Activated T-cell treated with anti-CD3 and anti-CD28 coated beads, Interleukin-2, amount 50 U/mL, for 4 hours (primary cell): ENCODE measurements around the gene LTC4S. TPM values are rescaled to one million over a fixed set of nuclear protein-coding genes. Genes with fewer than 3 reads are reported as not detected.
"Not testable (repeated sequence)": the region's sequence is repeated elsewhere in the genome, so short reads cannot be mapped to it uniquely, and the experiment has no call there.

Experiments
- ATAC-seq, 2 donors: fragments of 200-7000 bp; cut with Tn5 transposase; one replicate each; pipeline ENCODE4 v1.10.0; 2021
- DNase-seq: peaks from one replicate; pipeline ENCODE4 v3.0.0-alpha.2; 2020
- H3K27me3 Mint-ChIP-seq: one replicate; pipeline ENCODE4 v1.8.0; 2021; ENCODE audit warnings: low read depth, mixed read lengths
- H3K36me3 Mint-ChIP-seq: one replicate; pipeline ENCODE4 v1.8.0; 2022; ENCODE audit warnings: mixed read lengths; ENCODE audit not compliant: insufficient read depth
- H3K4me1 Mint-ChIP-seq: one replicate; pipeline ENCODE4 v1.8.0; 2021; ENCODE audit warnings: low read depth, mixed read lengths
- H3K4me3 Mint-ChIP-seq: one replicate; pipeline ENCODE4 v1.8.0; 2021; ENCODE audit warnings: mild to moderate bottlenecking, moderate library complexity, mixed read lengths
- H3K9me3 Mint-ChIP-seq: one replicate; pipeline ENCODE4 v1.8.0; 2021; ENCODE audit warnings: mixed read lengths
- total RNA-seq, 3 donors: library from RNA; stranded (reverse); gene quantifications; one replicate each; pipeline ENCODE4 v1.2.1, GENCODE V29; 2021

LTC4S gene
- total RNA-seq, 3 donors from 2014 or later, result 0.37 to 2.3 (median 0.61) TPM

DNA sequence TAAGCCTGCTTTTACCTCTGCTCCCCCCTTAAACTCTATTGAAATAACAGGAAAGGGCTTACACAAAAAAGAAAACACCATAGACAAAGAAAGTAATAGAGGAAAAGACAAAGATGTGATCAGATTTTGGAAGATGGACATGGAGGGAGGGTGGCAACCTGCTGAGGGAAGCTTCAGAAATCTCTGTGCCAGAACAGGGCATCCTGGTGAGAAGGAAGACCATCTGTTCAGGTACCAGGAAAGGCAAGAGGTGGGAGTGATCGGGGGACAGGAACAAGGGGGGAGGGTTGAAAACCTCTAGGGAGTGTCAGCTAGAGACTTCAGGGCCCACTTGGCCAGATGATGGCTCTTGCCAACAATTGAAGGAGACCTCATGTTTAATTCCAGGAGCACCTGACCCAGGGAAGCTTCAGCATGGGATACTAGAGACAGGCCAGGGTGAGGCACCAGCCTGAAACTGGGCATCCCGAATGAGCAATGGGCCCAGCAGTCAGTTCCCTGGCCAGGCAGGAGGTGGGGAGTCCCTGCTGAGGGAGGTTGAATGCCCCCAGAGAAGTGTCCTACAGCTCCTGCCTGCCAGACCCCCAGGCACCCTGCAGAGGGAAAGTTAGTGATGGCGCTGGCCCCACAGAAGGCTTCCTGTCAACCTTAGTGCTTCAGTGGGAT, 35.1 kb downstream of the LTC4S start:
- H3K36me3 Mint-ChIP-seq, result peaks cover 61% of the 10 kb centered on the region
- no peak for DNase-seq
- H3K4me1 Mint-ChIP-seq, result peaks cover 20% of the 10 kb centered on the region
- ATAC-seq, result no peak
- no peak overlapping the region for H3K4me3 Mint-ChIP-seq
- H3K9me3 Mint-ChIP-seq, result no peaks in the 10 kb centered on the region
- no peaks in the 10 kb centered on the region for H3K27me3 Mint-ChIP-seq

DNA sequence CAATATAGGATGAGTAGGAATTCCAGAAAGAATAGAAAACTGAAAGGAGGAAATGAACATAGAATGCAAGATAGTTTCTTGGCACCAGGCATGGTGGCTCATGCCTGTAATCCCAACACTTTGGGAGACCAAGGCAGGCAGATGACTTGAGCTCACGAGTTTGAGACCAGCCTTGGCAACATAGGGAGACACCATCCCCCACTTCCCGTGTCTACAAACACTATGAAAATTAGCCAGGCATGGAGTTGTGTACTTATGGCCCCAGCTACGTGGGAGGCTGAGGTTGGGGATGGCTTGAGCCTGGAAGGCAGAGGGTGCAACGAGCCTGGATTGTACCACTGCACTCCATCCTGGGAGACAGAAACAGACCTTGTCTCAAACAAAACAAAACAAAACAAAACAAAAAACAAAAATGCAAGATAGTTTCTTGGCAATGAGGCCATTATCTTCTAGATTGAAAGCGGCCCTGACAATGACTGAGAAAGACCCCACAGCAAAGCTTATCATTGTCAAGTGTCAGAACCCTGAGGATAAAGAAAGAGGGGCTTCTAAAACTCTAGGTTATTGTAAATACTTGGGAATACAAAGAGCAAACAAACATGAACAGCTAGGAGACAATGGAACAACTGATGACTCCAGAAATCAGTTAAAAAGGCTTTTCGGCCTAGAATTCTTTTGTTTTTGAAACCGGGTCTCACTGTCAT, 36.1 kb downstream of the LTC4S start:
- DNase-seq (no peak), ATAC-seq (no peak)
- no peak overlapping the region for H3K4me3 Mint-ChIP-seq
- H3K9me3 Mint-ChIP-seq, result no peaks in the 10 kb centered on the region
- peaks cover 13% of the 10 kb centered on the region for H3K4me1 Mint-ChIP-seq
- peaks cover 54% of the 10 kb centered on the region for H3K36me3 Mint-ChIP-seq
- H3K27me3 Mint-ChIP-seq, result no peaks in the 10 kb centered on the region

DNA sequence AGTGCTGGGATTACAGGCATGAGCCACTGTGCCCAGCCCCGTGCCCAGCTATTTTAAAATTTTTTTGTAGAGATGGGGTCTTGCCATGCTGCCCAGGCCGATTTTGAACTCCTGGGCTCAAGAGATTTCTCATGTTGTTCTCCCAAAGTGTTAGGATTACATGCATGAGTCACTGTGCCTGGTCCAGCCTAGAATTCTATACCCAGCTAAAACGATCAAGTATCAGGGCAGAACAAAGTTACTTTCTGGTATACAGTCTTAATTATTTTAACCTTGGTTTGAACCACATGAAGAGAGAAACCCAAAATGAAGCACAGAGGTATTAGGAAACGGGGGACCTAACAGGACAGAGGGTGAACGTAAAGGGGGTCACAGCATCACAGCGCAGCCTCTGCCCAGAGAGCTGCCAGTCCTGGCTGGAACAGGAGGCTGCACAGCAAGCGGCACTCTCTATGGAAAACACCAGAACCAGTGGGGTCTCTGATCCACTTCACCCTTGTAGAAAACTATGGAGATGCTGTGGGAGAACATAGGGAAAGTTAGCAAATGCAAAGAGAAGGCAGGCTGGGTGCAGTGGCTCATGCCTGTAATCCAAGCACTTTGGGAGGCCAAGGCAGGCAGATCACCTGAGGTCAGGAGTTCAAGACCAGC, 37.2 kb downstream of the LTC4S start:
- ATAC-seq (no peak), DNase-seq (no peak)
- Mint-ChIP-seq H3K9me3 (no peaks in the 10 kb centered on the region), H3K27me3 (no peaks in the 10 kb centered on the region), H3K4me3 (no peak overlapping the region), H3K4me1 (peaks cover 19% of the 10 kb centered on the region), H3K36me3 (peaks cover 52% of the 10 kb centered on the region)

DNA sequence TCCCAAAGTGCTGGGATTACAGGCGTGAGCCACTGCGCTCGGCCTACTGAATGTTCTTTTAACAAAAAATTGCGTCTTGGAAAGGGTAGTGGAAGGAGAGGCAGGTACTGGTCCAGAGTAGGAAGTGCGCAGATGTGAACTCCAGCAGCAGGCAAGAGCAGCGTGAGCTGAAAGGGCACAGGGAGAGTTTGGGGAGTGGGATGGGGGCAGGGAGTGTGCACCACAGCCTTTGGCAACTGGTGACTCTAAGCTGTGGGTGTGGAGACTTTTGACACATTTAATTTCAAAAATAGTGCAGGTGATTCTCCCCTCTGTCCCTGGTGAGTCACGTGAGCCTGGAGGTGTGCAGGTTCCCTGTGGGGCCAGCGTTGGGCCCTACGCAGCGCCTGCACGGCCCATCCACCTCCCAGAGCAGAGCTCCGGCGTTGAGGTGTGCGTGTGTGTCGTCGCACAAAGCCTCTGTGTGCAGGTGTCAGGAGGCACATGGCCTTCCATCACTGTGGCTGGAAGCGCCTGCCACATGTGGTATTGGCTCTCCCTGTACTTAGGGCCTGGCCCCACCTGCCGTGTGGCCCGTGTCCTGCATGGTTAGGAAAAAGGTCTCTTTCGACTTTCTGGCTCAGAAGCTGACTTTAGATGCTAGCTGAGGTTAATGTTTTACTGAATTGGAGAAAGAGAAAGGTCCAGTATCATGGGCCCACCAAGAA, 38.4 kb downstream of the LTC4S start:
- H3K27me3 Mint-ChIP-seq, result no peaks in the 10 kb centered on the region
- H3K36me3 Mint-ChIP-seq, result peaks cover 58% of the 10 kb centered on the region
- ATAC-seq (no peak), DNase-seq (no peak)
- no peaks in the 10 kb centered on the region for H3K9me3 Mint-ChIP-seq
- no peak overlapping the region for H3K4me3 Mint-ChIP-seq
- peaks cover 28% of the 10 kb centered on the region for H3K4me1 Mint-ChIP-seq

DNA sequence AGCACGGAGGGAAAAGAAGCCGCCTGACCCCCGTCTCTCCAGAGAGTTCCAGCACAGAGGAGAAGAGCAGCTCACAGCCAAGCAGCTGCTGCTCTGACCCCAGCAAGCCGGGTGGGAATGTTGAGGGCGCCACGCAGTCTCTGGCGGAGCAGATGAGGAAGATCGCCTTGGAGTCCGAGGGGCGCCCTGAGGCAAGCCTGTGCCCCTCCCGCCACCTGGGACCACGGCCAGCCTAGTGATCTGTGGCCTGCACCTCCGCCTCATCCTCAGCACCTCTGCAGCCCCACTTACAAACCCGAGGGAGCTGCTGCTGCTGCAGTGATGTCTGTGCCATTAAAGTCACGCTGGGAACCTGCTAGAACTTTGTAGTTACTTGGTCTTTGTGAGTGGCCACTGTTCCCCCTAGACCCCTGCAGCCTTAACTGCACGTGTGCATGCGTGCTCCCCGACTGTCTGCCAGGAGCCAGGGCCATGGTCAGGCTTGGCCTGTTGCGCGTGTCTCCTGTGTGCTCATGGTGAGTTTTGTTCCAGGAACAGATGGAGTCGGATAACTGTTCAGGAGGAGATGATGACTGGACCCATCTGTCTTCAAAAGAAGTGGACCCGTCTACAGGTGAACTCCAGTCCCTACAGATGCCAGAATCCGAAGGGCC, 39.4 kb downstream of the LTC4S start:
- no peaks in the 10 kb centered on the region for H3K27me3 Mint-ChIP-seq
- no peak overlapping the region for H3K4me3 Mint-ChIP-seq
- ATAC-seq, result no peak
- H3K9me3 Mint-ChIP-seq, result no peaks in the 10 kb centered on the region
- peaks cover 24% of the 10 kb centered on the region for H3K4me1 Mint-ChIP-seq
- no peak for DNase-seq
- peaks cover 49% of the 10 kb centered on the region for H3K36me3 Mint-ChIP-seq

DNA sequence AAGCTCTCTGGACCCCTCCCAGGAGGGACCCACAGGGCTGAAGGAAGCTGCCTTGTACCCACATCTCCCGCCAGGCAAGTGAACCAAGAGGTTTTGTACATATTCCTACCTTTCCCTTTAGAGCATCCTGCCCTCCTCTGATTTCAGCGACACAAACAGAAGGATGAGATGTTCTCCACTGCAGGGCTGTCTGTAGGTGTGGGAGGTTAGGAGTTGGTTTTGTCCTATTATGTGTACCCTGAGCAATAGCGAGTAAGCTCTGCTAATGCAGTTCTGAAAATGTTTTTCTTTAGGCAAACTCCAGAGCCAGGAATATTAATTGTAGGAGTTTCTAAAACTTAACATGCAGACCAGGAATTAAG, 39.9 kb downstream of the LTC4S start:
- H3K4me1 Mint-ChIP-seq, result peaks cover 22% of the 10 kb centered on the region
- no peak for ATAC-seq
- no peak for DNase-seq
- no peaks in the 10 kb centered on the region for H3K9me3 Mint-ChIP-seq
- no peak overlapping the region for H3K4me3 Mint-ChIP-seq
- H3K36me3 Mint-ChIP-seq, result peaks cover 46% of the 10 kb centered on the region
- no peaks in the 10 kb centered on the region for H3K27me3 Mint-ChIP-seq

DNA sequence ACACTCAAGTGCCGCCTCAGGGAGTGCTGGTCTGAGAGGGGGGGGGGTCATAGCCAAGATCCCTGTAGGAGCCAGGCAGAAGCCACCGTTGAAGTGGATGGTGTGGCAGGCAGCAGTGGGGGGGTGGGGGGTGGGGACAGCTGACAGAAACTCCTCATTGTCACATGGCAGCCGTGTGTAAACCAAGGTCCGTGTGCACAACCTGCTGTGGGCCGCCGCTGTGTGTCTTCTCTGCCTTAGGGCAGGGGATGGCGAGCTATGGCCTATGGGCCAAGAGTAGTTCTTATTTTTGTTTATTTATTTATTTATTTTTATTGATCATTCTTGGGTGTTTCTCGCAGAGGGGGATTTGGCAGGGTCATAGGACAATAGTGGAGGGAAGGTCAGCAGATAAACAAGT, 40.3 kb downstream of the LTC4S start:
- no peak for DNase-seq
- Mint-ChIP-seq H3K36me3 (peaks cover 44% of the 10 kb centered on the region), H3K9me3 (no peaks in the 10 kb centered on the region), H3K4me1 (peaks cover 21% of the 10 kb centered on the region), H3K4me3 (no peak overlapping the region), H3K27me3 (no peaks in the 10 kb centered on the region)
- ATAC-seq, result no peak

DNA sequence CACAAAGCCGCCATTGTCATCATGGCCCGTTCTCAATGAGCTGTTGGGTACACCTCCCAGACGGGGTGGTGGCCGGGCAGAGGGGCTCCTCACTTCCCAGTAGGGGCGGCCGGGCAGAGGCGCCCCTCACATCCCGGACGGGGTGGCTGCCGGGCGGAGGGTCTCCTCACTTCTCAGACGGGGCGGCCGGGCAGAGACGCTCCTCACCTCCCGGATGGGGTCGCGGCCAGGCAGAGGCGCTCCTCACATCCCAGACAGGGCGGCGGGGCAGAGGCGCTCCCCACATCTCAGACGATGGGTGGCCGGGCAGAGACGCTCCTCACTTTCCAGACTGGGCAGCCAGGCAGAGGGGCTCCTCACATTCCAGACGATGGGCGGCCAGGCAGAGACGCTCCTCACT, 41.1 kb downstream of the LTC4S start:
- not testable (repeated sequence) for ATAC-seq, H3K9me3 Mint-ChIP-seq, DNase-seq, H3K4me3 Mint-ChIP-seq, H3K27me3 Mint-ChIP-seq
- H3K36me3 Mint-ChIP-seq, result peaks cover 37% of the 10 kb centered on the region
- H3K4me1 Mint-ChIP-seq, result peaks cover 21% of the 10 kb centered on the region

DNA sequence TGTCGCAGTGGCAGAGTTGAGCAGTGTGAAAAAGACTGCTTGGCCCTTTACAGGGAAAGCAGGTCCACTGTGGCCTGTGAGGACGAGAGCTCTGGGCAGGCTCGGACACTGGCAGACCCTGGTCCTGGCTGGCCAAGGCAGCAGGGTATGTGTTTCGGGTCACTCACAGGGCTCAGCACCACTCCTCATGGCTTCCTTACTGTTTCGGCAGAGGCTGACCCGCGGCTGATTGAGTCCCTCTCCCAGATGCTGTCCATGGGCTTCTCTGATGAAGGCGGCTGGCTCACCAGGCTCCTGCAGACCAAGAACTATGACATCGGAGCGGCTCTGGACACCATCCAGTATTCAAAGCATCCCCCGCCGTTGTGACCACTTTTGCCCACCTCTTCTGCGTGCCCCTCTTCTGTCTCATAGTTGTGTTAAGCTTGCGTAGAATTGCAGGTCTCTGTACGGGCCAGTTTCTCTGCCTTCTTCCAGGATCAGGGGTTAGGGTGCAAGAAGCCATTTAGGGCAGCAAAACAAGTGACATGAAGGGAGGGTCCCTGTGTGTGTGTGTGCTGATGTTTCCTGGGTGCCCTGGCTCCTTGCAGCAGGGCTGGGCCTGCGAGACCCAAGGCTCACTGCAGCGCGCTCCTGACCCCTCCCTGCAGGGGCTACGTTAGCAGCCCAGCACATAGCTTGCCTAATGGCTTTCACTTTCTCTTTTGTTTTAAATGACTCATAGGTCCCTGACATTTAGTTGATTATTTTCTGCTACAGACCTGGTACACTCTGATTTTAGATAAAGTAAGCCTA, 42.6 kb downstream of the LTC4S start:
- ATAC-seq (peak; percentile 98 to 99), DNase-seq (peak; percentile 48)
- no peak overlapping the region for H3K4me3 Mint-ChIP-seq
- no peaks in the 10 kb centered on the region for H3K27me3 Mint-ChIP-seq
- peaks cover 32% of the 10 kb centered on the region for H3K36me3 Mint-ChIP-seq
- H3K4me1 Mint-ChIP-seq, result peaks cover 21% of the 10 kb centered on the region
- H3K9me3 Mint-ChIP-seq, result no peaks in the 10 kb centered on the region

DNA sequence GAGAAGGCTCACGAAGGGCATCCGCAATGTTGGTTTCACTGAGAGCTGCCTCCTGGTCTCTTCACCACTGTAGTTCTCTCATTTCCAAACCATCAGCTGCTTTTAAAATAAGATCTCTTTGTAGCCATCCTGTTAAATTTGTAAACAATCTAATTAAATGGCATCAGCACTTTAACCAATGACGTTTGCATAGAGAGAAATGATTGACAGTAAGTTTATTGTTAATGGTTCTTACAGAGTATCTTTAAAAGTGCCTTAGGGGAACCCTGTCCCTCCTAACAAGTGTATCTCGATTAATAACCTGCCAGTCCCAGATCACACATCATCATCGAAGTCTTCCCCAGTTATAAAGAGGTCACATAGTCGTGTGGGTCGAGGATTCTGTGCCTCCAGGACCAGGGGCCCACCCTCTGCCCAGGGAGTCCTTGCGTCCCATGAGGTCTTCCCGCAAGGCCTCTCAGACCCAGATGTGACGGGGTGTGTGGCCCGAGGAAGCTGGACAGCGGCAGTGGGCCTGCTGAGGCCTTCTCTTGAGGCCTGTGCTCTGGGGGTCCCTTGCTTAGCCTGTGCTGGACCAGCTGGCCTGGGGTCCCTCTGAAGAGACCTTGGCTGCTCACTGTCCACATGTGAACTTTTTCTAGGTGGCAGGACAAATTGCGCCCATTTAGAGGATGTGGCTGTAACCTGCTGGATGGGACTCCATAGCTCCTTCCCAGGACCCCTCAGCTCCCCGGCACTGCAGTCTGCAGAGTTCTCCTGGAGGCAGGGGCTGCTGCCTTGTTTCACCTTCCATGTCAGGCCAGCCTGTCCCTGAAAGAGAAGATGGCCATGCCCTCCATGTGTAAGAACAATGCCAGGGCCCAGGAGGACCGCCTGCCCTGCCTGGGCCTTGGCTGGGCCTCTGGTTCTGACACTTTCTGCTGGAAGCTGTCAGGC, 43.6 kb downstream of the LTC4S start:
- H3K27me3 Mint-ChIP-seq, result no peaks in the 10 kb centered on the region
- ATAC-seq (no peak), DNase-seq (no peak)
- peaks cover 21% of the 10 kb centered on the region for H3K4me1 Mint-ChIP-seq
- H3K36me3 Mint-ChIP-seq, result peaks cover 36% of the 10 kb centered on the region
- no peaks in the 10 kb centered on the region for H3K9me3 Mint-ChIP-seq
- H3K4me3 Mint-ChIP-seq, result no peak overlapping the region

DNA sequence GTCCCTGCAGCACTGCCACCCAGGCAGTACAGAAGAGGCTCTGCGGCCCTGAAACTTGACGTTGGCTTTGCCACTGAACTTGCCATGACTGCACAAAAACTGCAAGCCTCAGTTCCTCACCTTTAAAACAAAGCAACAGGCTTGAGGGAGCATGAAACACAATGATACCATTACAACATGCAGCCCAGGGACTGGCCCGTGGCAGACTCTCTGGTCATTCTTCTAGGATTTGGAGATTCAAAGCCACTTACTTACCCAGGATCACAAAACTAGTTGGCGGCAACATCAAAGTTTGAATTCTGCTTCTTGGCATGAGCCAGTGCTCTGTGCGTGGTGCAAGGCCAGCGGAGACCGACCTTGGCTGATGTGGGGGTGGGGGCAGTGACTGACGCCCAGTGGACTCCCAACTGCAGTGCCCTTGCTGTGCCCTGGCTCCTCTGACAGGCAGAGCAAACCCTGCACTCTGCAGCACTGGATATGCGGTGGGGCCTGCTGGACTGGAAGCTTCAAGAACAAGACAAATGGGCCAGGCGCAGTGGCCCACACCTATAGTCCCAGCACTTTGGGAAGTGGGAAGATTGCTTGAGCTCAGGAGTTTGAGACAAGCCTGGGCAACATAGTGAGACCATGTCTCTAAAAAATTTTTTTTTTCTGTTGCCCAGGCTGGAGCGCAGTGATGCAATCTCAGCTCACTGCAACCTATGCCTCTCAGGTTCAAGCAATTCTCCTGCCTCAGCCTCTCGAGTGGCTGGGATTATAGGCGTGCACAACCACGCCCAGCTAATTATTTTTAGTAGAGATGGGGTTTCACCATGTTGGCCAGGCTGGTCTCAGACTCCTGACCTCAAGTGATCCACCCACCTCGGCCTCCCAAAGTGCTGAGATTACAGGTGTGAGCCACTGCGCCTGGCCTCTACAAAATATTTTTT, 45.8 kb downstream of the LTC4S start:
- Mint-ChIP-seq H3K9me3 (no peaks in the 10 kb centered on the region), H3K27me3 (no peaks in the 10 kb centered on the region), H3K36me3 (peaks cover 28% of the 10 kb centered on the region), H3K4me3 (no peak overlapping the region), H3K4me1 (peaks cover 21% of the 10 kb centered on the region)
- ATAC-seq, result no peak
- DNase-seq, result no peak

DNA sequence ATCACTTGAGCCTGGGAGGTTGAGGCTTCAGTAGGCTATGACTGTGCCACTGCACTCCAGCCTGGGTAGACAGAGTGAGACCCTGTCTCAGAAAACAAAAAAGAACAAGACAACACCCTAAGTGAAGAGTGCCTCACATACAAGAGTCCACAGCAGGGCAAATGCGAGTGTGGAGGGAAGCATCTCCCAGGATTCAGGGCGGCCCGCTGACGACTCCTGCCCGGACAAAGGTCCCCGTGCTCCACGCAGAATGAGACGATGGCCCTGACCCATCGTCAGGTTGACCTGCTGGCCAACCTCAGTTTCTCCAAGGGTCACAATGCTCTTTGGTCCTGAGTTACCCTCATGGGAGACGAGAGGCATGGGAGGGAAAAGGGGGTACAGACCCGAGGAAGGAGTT, 46.5 kb downstream of the LTC4S start:
- H3K9me3 Mint-ChIP-seq, result peaks cover 5% of the 10 kb centered on the region
- no peak for DNase-seq
- no peak for ATAC-seq
- H3K36me3 Mint-ChIP-seq, result peaks cover 29% of the 10 kb centered on the region
- H3K4me1 Mint-ChIP-seq, result peaks cover 20% of the 10 kb centered on the region
- no peaks in the 10 kb centered on the region for H3K27me3 Mint-ChIP-seq
- no peak overlapping the region for H3K4me3 Mint-ChIP-seq
